ENCODE results near the gene DCHS1. TPM values are rescaled to one million over a fixed set of nuclear protein-coding genes. Genes with fewer than 3 reads are reported as not detected.

DCHS1 gene
- polyA plus RNA-seq, 12 donors: 32.3 to 51.2 (median 39.6) TPM; not detected in 1

GRCh38 chr11:6613496-6613895, 42.1 kb downstream of the DCHS1 start:
- DNase-seq: no peak

- DNase-seq: peak; percentile 94
Observed at GRCh38 chr11:6612213-6613041, 43.2 kb downstream of the DCHS1 start, which contains the start of gene TAF10. TSS of gene TAF10 (minus strand) at chr11:6612216. CDS start at chr11:6612189, 27 bp downstream.

GRCh38 chr11:6611963-6612212, 43.7 kb downstream of the DCHS1 start:
- DNase-seq: no peak

GRCh38 chr11:6611092-6611962, 44.3 kb downstream of the DCHS1 start:
- no peak for DNase-seq

GRCh38 chr11:6610591-6610990, 45.0 kb downstream of the DCHS1 start:
- DNase-seq: no peak

- DNase-seq: no peak
Observed at GRCh38 chr11:6609502-6610015, 46.0 kb downstream of the DCHS1 start.

- DNase-seq: no peak
Observed at GRCh38 chr11:6608726-6609501, 46.7 kb downstream of the DCHS1 start.

- no peak for DNase-seq
Observed at GRCh38 chr11:6608011-6608410, 47.6 kb downstream of the DCHS1 start.

GRCh38 chr11:6607190-6607795, 48.3 kb downstream of the DCHS1 start:
- DNase-seq: no peak

- DNase-seq: peak; percentile 94
Observed at GRCh38 chr11:6606471-6607189, 49.0 kb downstream of the DCHS1 start.

- DNase-seq: no peak
Observed at GRCh38 chr11:6604790-6605189, 50.8 kb downstream of the DCHS1 start.

- DNase-seq: peak; percentile 67
Observed at GRCh38 chr11:6604081-6604626, 51.5 kb downstream of the DCHS1 start.

GRCh38 chr11:6603287-6604080, 52.1 kb downstream of the DCHS1 start, which contains the start of the genes ILK and RRP8:
TSS of gene ILK (plus strand) at chr11:6603774. CDS start at chr11:6604272, 498 bp downstream.
TSS of gene RRP8 (minus strand) at chr11:6603616. CDS start at chr11:6603502, 114 bp downstream.
- peak; percentile 88 for DNase-seq

- DNase-seq: no peak
Observed at GRCh38 chr11:6602096-6602940, 53.3 kb downstream of the DCHS1 start.

GRCh38 chr11:6601041-6601461, 54.6 kb downstream of the DCHS1 start:
- no peak for DNase-seq

- DNase-seq: no peak
Observed at GRCh38 chr11:6599881-6600390, 55.7 kb downstream of the DCHS1 start.

GRCh38 chr11:6599449-6599848, 56.2 kb downstream of the DCHS1 start:
- DNase-seq: no peak

- DNase-seq: no peak
Observed at GRCh38 chr11:6598555-6598954, 57.1 kb downstream of the DCHS1 start.

Data from muscle of arm (tissue), 12 donors.